H1 (cell line): ENCODE results near the gene MYO1D. TPM values are rescaled to one million over a fixed set of nuclear protein-coding genes. Genes with fewer than 3 reads are reported as not detected.

ENCODE experiments used
- CTCF ChIA-PET: fragments of 300-600 bp; sonication (Branson Sonifier 250); formaldehyde crosslinking; loops from one replicate; lab custom pipeline; 2021; ENCODE audit not compliant: partially characterized antibody; lab: Charles Lee
- POLR2A ChIA-PET: fragments of 300-600 bp; sonication (Branson Sonifier 250); formaldehyde crosslinking; loops from one replicate; lab custom pipeline; 2021; ENCODE audit warnings: inconsistent platforms; ENCODE audit not compliant: partially characterized antibody; lab: Charles Lee
- DNase-seq, 2 experiments: peaks; one replicate each; pipeline versions ENCODE4 v3.0.0 to v3.0.0-alpha.2; 2010 to 2022; ENCODE audit warnings: low spot score in 2 of 2, low read depth in 1 of 2, mixed read lengths in 1 of 2
- FAIRE-seq: peaks from 2 replicates; lab custom pipeline; 2011; peaks lifted over from hg19 to GRCh38; lab: Jason Lieb, UNC
- H2AFZ ChIP-seq: 2 replicates; pipeline ENCODE4 v1.8.1; 2012; ENCODE audit warnings: low read length, inconsistent platforms
- H2AK5ac ChIP-seq: 2 replicates; pipeline ENCODE4 v1.6.1; 2013; ENCODE audit warnings: low read depth, low read length
- H2BK120ac ChIP-seq: replicated peaks from 2 replicates; pipeline ENCODE3; 2013; ENCODE audit warnings: low read depth, low read length, inconsistent platforms
- H2BK12ac ChIP-seq: 2 replicates; pipeline ENCODE4 v1.6.1; 2013; ENCODE audit warnings: low read depth, low read length
- H2BK15ac ChIP-seq: 2 replicates; pipeline ENCODE4 v1.6.1; 2013; ENCODE audit warnings: low read length
- H2BK20ac ChIP-seq: 2 replicates; pipeline ENCODE4 v1.6.1; 2013; ENCODE audit warnings: low read length
- H2BK5ac ChIP-seq: 2 replicates; pipeline ENCODE4 v1.6.1; 2013; ENCODE audit warnings: low read depth, low read length
- H3K14ac ChIP-seq: 2 replicates; pipeline ENCODE4 v1.6.1; 2013; ENCODE audit warnings: inconsistent platforms; ENCODE audit not compliant: insufficient read length
- H3K18ac ChIP-seq: 2 replicates; pipeline ENCODE4 v1.6.1; 2013; ENCODE audit warnings: low read length; ENCODE audit errors: extremely low read depth
- H3K23ac ChIP-seq: 2 replicates; pipeline ENCODE4 v1.6.1; 2013; ENCODE audit warnings: inconsistent platforms; ENCODE audit not compliant: insufficient read length
- H3K23me2 ChIP-seq: 2 replicates; pipeline ENCODE4 v1.6.1; 2013; ENCODE audit warnings: low read depth, low read length
- H3K27ac ChIP-seq: 2 replicates; pipeline ENCODE4 v1.6.1; 2011; ENCODE audit warnings: low read depth, low read length, inconsistent platforms
- H3K27me3 ChIP-seq, 4 experiments: replicated peaks in 1 of 4; 1 replicate in 1 of 4; 2 replicates in 3 of 4; pipeline versions ENCODE4 v1.6.1 to v1.8.1; 2011 to 2013; ENCODE audit warnings: low read length in 3 of 4, mild to moderate bottlenecking in 3 of 4, inconsistent platforms in 2 of 4, mixed read lengths in 2 of 4, moderate library complexity in 1 of 4; ENCODE audit not compliant: control insufficient read depth in 3 of 4, insufficient read depth in 3 of 4; ENCODE audit errors: extremely low read depth in 1 of 4
- H3K36me3 ChIP-seq, 4 experiments: 2 replicates each; pipeline versions ENCODE4 v1.6.1 to v1.8.1; 2011 to 2013; ENCODE audit warnings: mild to moderate bottlenecking in 4 of 4, low read length in 3 of 4, moderate library complexity in 2 of 4, control low read depth in 1 of 4, inconsistent platforms in 1 of 4; ENCODE audit not compliant: insufficient read depth in 4 of 4, control insufficient read depth in 2 of 4
- H3K4ac ChIP-seq: replicated peaks from 2 replicates; pipeline ENCODE3; 2013; ENCODE audit warnings: low read length, low read depth, mixed read lengths, inconsistent platforms; ENCODE audit not compliant: insufficient read length
- H3K4me1 ChIP-seq, 4 experiments: replicated peaks in 1 of 4; 1 replicate in 1 of 4; 2 replicates in 3 of 4; pipeline versions ENCODE4 v1.6.1 to v1.8.1; 2011 to 2013; ENCODE audit warnings: low read length in 3 of 4, inconsistent platforms in 2 of 4, mixed read lengths in 1 of 4; ENCODE audit not compliant: insufficient read depth in 4 of 4, control insufficient read depth in 3 of 4
- H3K4me2 ChIP-seq, 2 experiments: 2 replicates each; pipeline versions ENCODE4 v1.6.1 to v1.8.1; 2011 to 2013; ENCODE audit warnings: low read depth in 2 of 2, low read length in 2 of 2, control low read depth in 1 of 2, inconsistent platforms in 1 of 2, mild to moderate bottlenecking in 1 of 2; ENCODE audit not compliant: insufficient read depth in 1 of 2
- H3K4me3 ChIP-seq, 4 experiments: fragments of 200-600, 300-600 bp in 1 of 4; sonication (generic), shearing (Covaris generic), sonication (Bioruptor Twin) in 1 of 4; 2 replicates each; pipeline versions ENCODE4 v1.5.1 to v1.8.1; 2011 to 2016; ENCODE audit warnings: low read length in 4 of 4, low read depth in 3 of 4, control low read depth in 2 of 4, inconsistent platforms in 2 of 4, mild to moderate bottlenecking in 2 of 4, mixed read lengths in 1 of 4, moderate library complexity in 1 of 4; ENCODE audit not compliant: insufficient read depth in 2 of 4; ENCODE audit errors: extremely low read depth in 1 of 4
- H3K56ac ChIP-seq: replicated peaks from 2 replicates; pipeline ENCODE3; 2013; ENCODE audit warnings: low read depth, mild to moderate bottlenecking, mixed read lengths, low read length, inconsistent platforms; ENCODE audit not compliant: insufficient read length
- H3K79me1 ChIP-seq: 2 replicates; pipeline ENCODE4 v1.6.1; 2013; ENCODE audit warnings: low read depth, low read length, control low read depth
- H3K79me2 ChIP-seq, 2 experiments: 2 replicates each; pipeline versions ENCODE4 v1.6.1 to v1.8.1; 2012 to 2013; ENCODE audit warnings: low read length in 2 of 2, mild to moderate bottlenecking in 2 of 2, inconsistent platforms in 1 of 2; ENCODE audit not compliant: insufficient read depth in 2 of 2, control insufficient read depth in 1 of 2
- H3K9ac ChIP-seq, 4 experiments: replicated peaks in 1 of 4; 1 replicate in 1 of 4; 2 replicates in 3 of 4; pipeline versions ENCODE4 v1.6.1 to v1.8.1; 2011 to 2013; ENCODE audit warnings: low read depth in 3 of 4, low read length in 3 of 4, control low read depth in 2 of 4, mild to moderate bottlenecking in 2 of 4, moderate library complexity in 2 of 4, inconsistent platforms in 1 of 4; ENCODE audit errors: extremely low read depth in 1 of 4
- H3K9me3 ChIP-seq, 2 experiments: 2 replicates each; pipeline versions ENCODE4 v1.6.1 to v1.8.1; 2012 to 2013; ENCODE audit warnings: mild to moderate bottlenecking in 2 of 2, moderate library complexity in 2 of 2, control low read depth in 1 of 2, inconsistent platforms in 1 of 2, low read depth in 1 of 2, low read length in 1 of 2, mixed read lengths in 1 of 2; ENCODE audit not compliant: insufficient read depth in 2 of 2
- H4K20me1 ChIP-seq, 2 experiments: replicated peaks in 1 of 2; 2 replicates each; pipeline versions ENCODE3 to v1.8.1; 2011 to 2013; ENCODE audit warnings: inconsistent platforms in 2 of 2, low read length in 2 of 2, mild to moderate bottlenecking in 1 of 2; ENCODE audit not compliant: insufficient read depth in 2 of 2, control insufficient read depth in 1 of 2
- H4K5ac ChIP-seq: 2 replicates; pipeline ENCODE4 v1.6.1; 2013; ENCODE audit warnings: low read length, low read depth, mixed read lengths, inconsistent platforms; ENCODE audit not compliant: insufficient read length
- H4K8ac ChIP-seq: 2 replicates; pipeline ENCODE4 v1.8.0; 2013; ENCODE audit warnings: mild to moderate bottlenecking, moderate library complexity, low read length, inconsistent platforms; ENCODE audit not compliant: insufficient read depth; ENCODE audit errors: extremely low read depth
- H4K91ac ChIP-seq: replicated peaks from 2 replicates; pipeline ENCODE3; 2013; ENCODE audit warnings: low read length, mixed read lengths, inconsistent platforms; ENCODE audit not compliant: insufficient read length
- CBX5 ChIP-seq: fragments of 300-800, 300-1000 bp; sonication (generic); IDR thresholded peaks from 2 replicates; pipeline ENCODE4 v1.7.1; 2016; ENCODE audit warnings: antibody characterized with exemption, low read length, low read depth
- FOSL1 ChIP-seq: IDR thresholded peaks from 2 replicates; pipeline ENCODE4 v1.6.1; 2011; ENCODE audit warnings: mild to moderate bottlenecking, low read depth, low read length, moderate library complexity; ENCODE audit not compliant: insufficient read depth
- HDAC6 ChIP-seq: IDR thresholded peaks from one replicate; pipeline ENCODE4 v1.7.1; 2012; ENCODE audit warnings: low read depth, mild to moderate bottlenecking, inconsistent platforms, low read length, moderate library complexity
- JUN ChIP-seq: IDR thresholded peaks from 2 replicates; pipeline ENCODE4 v1.6.1; 2011; ENCODE audit warnings: low read depth, mild to moderate bottlenecking, improper control_type of control experiment, low read length
- JUND ChIP-seq: IDR thresholded peaks from 2 replicates; pipeline ENCODE4 v1.6.1; 2011; ENCODE audit warnings: mild to moderate bottlenecking, improper control_type of control experiment, low read length
- RAD21 ChIP-seq, 2 experiments: IDR thresholded peaks in 1 of 2; conservative IDR thresholded peaks in 1 of 2; 2 replicates each; pipeline ENCODE4 v1.6.1; 2011; ENCODE audit warnings: low read depth in 2 of 2, low read length in 2 of 2, improper control_type of control experiment in 1 of 2, inconsistent platforms in 1 of 2, mild to moderate bottlenecking in 1 of 2, moderate library complexity in 1 of 2
- RFX5 ChIP-seq: IDR thresholded peaks from 2 replicates; pipeline ENCODE4 v1.6.1; 2011; ENCODE audit warnings: low read depth, low read length, improper control_type of control experiment, borderline replicate concordance
- RXRA ChIP-seq: IDR thresholded peaks from 2 replicates; pipeline ENCODE4 v1.6.1; 2011; ENCODE audit warnings: low read depth, mild to moderate bottlenecking, low read length, moderate library complexity; ENCODE audit not compliant: insufficient read depth
- SP4 ChIP-seq: IDR thresholded peaks from 2 replicates; pipeline ENCODE4 v1.6.1; 2012; ENCODE audit warnings: low read length, inconsistent platforms
- SRF ChIP-seq: IDR thresholded peaks from 2 replicates; pipeline ENCODE4 v1.6.1; 2011; ENCODE audit warnings: mild to moderate bottlenecking, low read depth, low read length, moderate library complexity
- TAF7 ChIP-seq: optimal IDR thresholded peaks from 2 replicates; pipeline ENCODE3; 2011; ENCODE audit warnings: low read depth, mild to moderate bottlenecking, inconsistent platforms, low read length, moderate library complexity, borderline replicate concordance
- TBP ChIP-seq: IDR thresholded peaks from 2 replicates; pipeline ENCODE4 v1.6.1; 2011; ENCODE audit warnings: low read depth, low read length, improper control_type of control experiment
- TEAD4 ChIP-seq: IDR thresholded peaks from 2 replicates; pipeline ENCODE4 v1.6.1; 2012; ENCODE audit warnings: low read depth, low read length, inconsistent platforms, mixed read lengths
- YY1 ChIP-seq: IDR thresholded peaks from 2 replicates; pipeline ENCODE4 v1.6.1; 2011; ENCODE audit warnings: low read depth, mild to moderate bottlenecking, low read length
- ZNF274 ChIP-seq: IDR thresholded peaks from 2 replicates; pipeline ENCODE4 v1.7.0; 2012; ENCODE audit warnings: low read length, borderline replicate concordance; ENCODE audit errors: extremely low read depth
- WGBS, 2 experiments: shearing (Covaris generic) in 1 of 2; methylation state at CpG; one replicate each; pipeline versions ENCODE4 v1.1.6 to v1.1.7; 2013 to 2015; ENCODE audit warnings: low lambda C conversion rate in 2 of 2, mixed read lengths in 2 of 2, inconsistent platforms in 1 of 2, low coverage in 1 of 2, missing lambda C conversion rate in 1 of 2; ENCODE audit not compliant: insufficient replicate concordance in 2 of 2, insufficient coverage in 1 of 2, insufficient read length in 1 of 2; ENCODE audit errors: extremely low coverage in 1 of 2, missing lambda C conversion rate in 1 of 2; 5-methylcytosine and 5-hydroxymethylcytosine counted together
- polyA plus RNA-seq, 7 experiments: library from polyadenylated mRNA; depleted of rRNA in 3 of 7; stranded (reverse) in 5 of 7; unstranded in 2 of 7; fragments of >200 nt in 5 of 7; fragments of 200-250 nt in 2 of 7; gene quantifications; 1 replicate in 5 of 7; 2 replicates in 1 of 7; 4 replicates in 1 of 7; pipeline versions ENCODE4 v1.2.1 to v1.2.3, GENCODE V29; 2011 to 2013; ENCODE audit warnings: missing spikeins in 2 of 7, mixed read lengths in 2 of 7
- total RNA-seq: library from RNA; stranded (reverse); fragmentation: NEBNext Ultra II Directional; extraction: Animal tissue kit (Norgen Biotek cat#: 25700); gene quantifications from 2 replicates; pipeline ENCODE4 v1.2.1, GENCODE V29; 2021

The MYO1D gene
- total and polyA plus RNA-seq, 2 of the 8 experiments (the other 6 are each of a cell fraction or from before 2014, with no cell fraction given), result 6.5 to 25.4 TPM

DNA sequence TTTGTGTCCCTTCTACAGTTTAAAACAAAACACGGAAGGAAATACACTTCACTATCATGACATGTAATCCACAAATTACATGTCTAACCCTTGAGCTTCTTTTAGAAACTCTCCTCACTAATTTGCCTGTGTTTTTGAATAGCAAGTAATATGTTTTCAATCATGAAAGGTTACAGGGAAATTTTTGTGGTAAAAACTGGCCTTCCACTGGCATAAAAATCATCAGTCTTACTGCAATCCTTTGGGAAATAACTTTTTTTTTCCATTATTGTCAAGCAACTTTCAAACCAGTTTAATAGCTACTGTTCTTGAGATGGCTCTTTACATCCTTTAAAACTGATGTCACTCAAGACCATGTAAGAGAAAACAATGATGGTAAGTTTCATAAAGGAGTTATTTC lies 27.0 kb downstream of the MYO1D start:
- no peak overlapping the region for H3K56ac ChIP-seq
- H3K79me2 ChIP-seq, result peaks cover 0 to 2% of the 10 kb centered on the region in 2 experiments; a peak in 1 of 4 replicates
- no peak overlapping the region for H2BK20ac ChIP-seq
- no peak overlapping the region for H4K8ac ChIP-seq
- no peak overlapping the region for H3K9ac ChIP-seq
- peaks cover 0 to 3% (median 2%) of the 10 kb centered on the region in 4 experiments; a peak in 1 of 7 replicates for H3K4me1 ChIP-seq
- no peak overlapping the region for H4K5ac ChIP-seq
- no peak overlapping the region for H2AFZ ChIP-seq
- peaks cover 0 to 2% of the 10 kb centered on the region in 2 experiments for H4K20me1 ChIP-seq
- H2BK15ac ChIP-seq, result no peak overlapping the region
- FAIRE-seq (no peak), DNase-seq (no peak)
- no peaks in the 10 kb centered on the region for H3K23me2 ChIP-seq
- no peaks in the 10 kb centered on the region; the same call in 1 of the 2 replicates for H3K79me1 ChIP-seq
- H3K9me3 ChIP-seq, result no peaks in the 10 kb centered on the region
- H2BK5ac ChIP-seq, result no peak overlapping the region
- H3K18ac ChIP-seq, result no peak overlapping the region
- H2BK120ac ChIP-seq, result no peak overlapping the region
- ChIA-PET POLR2A (no interaction called here), CTCF (interaction anchor here (1.1 kb wide), 1 partner anchor 17 kb away, joined by 4 read pairs; no protein-coding TSS in a partner anchor)
- no peaks in the 10 kb centered on the region for H3K27me3 ChIP-seq
- 100% methylated on average over 1 of the region's 1 CpG; no CpG with 5 or more reads in 1 of the 2 experiments for WGBS, 2 experiments
- no peak overlapping the region for H3K4me3 ChIP-seq
- no peak overlapping the region for H4K91ac ChIP-seq
- no peak overlapping the region for H3K27ac ChIP-seq
- H3K4me2 ChIP-seq, result no peak overlapping the region
- no peak overlapping the region for H3K23ac ChIP-seq
- H2AK5ac ChIP-seq, result no peak overlapping the region
- H3K14ac ChIP-seq, result no peak overlapping the region
- no peaks in the 10 kb centered on the region for H3K36me3 ChIP-seq
- no peak overlapping the region for H3K4ac ChIP-seq
- no peak overlapping the region for H2BK12ac ChIP-seq
- TF ChIP-seq ZNF274 (no peak), RFX5 (no peak), JUN (no peak), RAD21 (IDR thresholded peaks at IDR 0.05 in 1 of 2, conservative IDR thresholded peaks at IDR 0.05 in 1 of 2; ENCODE audit: low read depth in 2 of 2, low read length in 2 of 2) (no peak), FOSL1 (no peak), SP4 (no peak), JUND (no peak), TAF7 (no peak), SRF (no peak), TBP (no peak), TEAD4 (no peak), HDAC6 (no peak), CBX5 (no peak), RXRA (no peak), YY1 (no peak)
